ENCODE results near the gene TPPP3. TPM values are rescaled to one million over a fixed set of nuclear protein-coding genes. Genes with fewer than 3 reads are reported as not detected.

Gene TPPP3
- total and polyA plus RNA-seq, 2 donors (not counting 3 experiments of a cell fraction or from before 2014, with no cell fraction given): 0.33 to 1.3 TPM

GRCh38 chr16:67428146-67428731 is 34.9 kb upstream of the TPPP3 start:
- peak; percentile 84 for FAIRE-seq
- peaks cover 36 to 43% of the 10 kb centered on the region in 2 experiments for H3K27me3 ChIP-seq (ENCODE audit: control insufficient read depth in 2 of 2, insufficient read depth in 2 of 2, low read length in 2 of 2)
- H2AFZ ChIP-seq (ENCODE audit: low read depth, low read length): no peak overlapping the region
- no peak overlapping the region for H3K4me3 ChIP-seq (replicated peaks in 1 of 3; ENCODE audit: insufficient read depth in 1 of 3, low read depth in 1 of 3, low read length in 3 of 3)
- dilution Hi-C loops (cut with MboI; ENCODE audit: extremely low pct_ligation_motif_present, low sequenced_read_pairs): no loop called here
- H3K27ac ChIP-seq (ENCODE audit: insufficient read depth, low read depth, low read length): no peak overlapping the region
- CTCF ChIA-PET: interaction anchor here (0.5 to 9.0 kb wide), 48 partner anchors 11 to 474 kb away, joined by 3 to 201 read pairs (median 5); partner anchors contain the start of genes ATP6V0D1, CES3, KCTD19 and LRRC36
- peak; percentile 54 for DNase-seq (ENCODE audit: low read depth, low spot score)
- TF ChIP-seq CTCF (IDR thresholded peaks at IDR 0.05; ENCODE audit: extremely low read depth in 1 of 2, insufficient read depth in 1 of 2, low read depth in 1 of 2, low read length in 2 of 2) (peak; percentile 82 to 94), POLR2A (IDR thresholded peaks at IDR 0.05; ENCODE audit: low read depth, low read length) (no peak)
- no peaks in the 10 kb centered on the region for H3K36me3 ChIP-seq (ENCODE audit: control insufficient read depth in 2 of 2, extremely low read depth in 1 of 2, insufficient read depth in 2 of 2, low read length in 2 of 2)
- no peaks in the 10 kb centered on the region for H3K9me3 ChIP-seq (replicated peaks; ENCODE audit: control insufficient read depth, insufficient read depth, low read length)
- BruUV-seq (replicated peaks): no TSS peak
- H3K79me2 ChIP-seq (ENCODE audit: control insufficient read depth, insufficient read depth, low read length): no peaks in the 10 kb centered on the region
- H4K20me1 ChIP-seq (replicated peaks; ENCODE audit: control insufficient read depth, extremely low read depth, insufficient read depth, low read length): no peaks in the 10 kb centered on the region
- H3K4me1 ChIP-seq (ENCODE audit: control insufficient read depth, extremely low read depth, insufficient read depth, low read length): peaks cover 8% of the 10 kb centered on the region
- H3K9me1 ChIP-seq (replicated peaks; ENCODE audit: control insufficient read depth, extremely low read depth, insufficient read depth, low read length): no peaks in the 10 kb centered on the region
- POLR2A ChIA-PET: interaction anchor here (0.5 to 1.0 kb wide), 2 partner anchors 40 to 53 kb away, joined by 3 to 5 read pairs; no protein-coding TSS in a partner anchor
- H3K4me2 ChIP-seq (ENCODE audit: insufficient read depth, low read length): no peak overlapping the region
- no peak overlapping the region for H3K9ac ChIP-seq (replicated peaks; ENCODE audit: extremely low read depth, insufficient read depth, low read length)
- intact Hi-C loops (cut with micrococcal nuclease): loop anchor here (1.0 to 2.0 kb wide), 3 partner anchors 19 to 87 kb away; no protein-coding TSS in a partner anchor

GRCh38 chr16:67426950-67427349 is 33.7 kb upstream of the TPPP3 start:
- Histone ChIP-seq H3K4me2 (ENCODE audit: insufficient read depth, low read length) (no peak overlapping the region), H3K36me3 (ENCODE audit: control insufficient read depth in 2 of 2, extremely low read depth in 1 of 2, insufficient read depth in 2 of 2, low read length in 2 of 2) (no peaks in the 10 kb centered on the region), H3K79me2 (ENCODE audit: control insufficient read depth, insufficient read depth, low read length) (no peaks in the 10 kb centered on the region), H2AFZ (ENCODE audit: low read depth, low read length) (no peak overlapping the region), H3K27ac (ENCODE audit: insufficient read depth, low read depth, low read length) (no peak overlapping the region), H4K20me1 (replicated peaks; ENCODE audit: control insufficient read depth, extremely low read depth, insufficient read depth, low read length) (no peaks in the 10 kb centered on the region), H3K9me3 (replicated peaks; ENCODE audit: control insufficient read depth, insufficient read depth, low read length) (no peaks in the 10 kb centered on the region), H3K9me1 (replicated peaks; ENCODE audit: control insufficient read depth, extremely low read depth, insufficient read depth, low read length) (no peaks in the 10 kb centered on the region), H3K27me3 (ENCODE audit: control insufficient read depth in 2 of 2, insufficient read depth in 2 of 2, low read length in 2 of 2) (peaks cover 36 to 47% of the 10 kb centered on the region in 2 experiments), H3K4me1 (ENCODE audit: control insufficient read depth, extremely low read depth, insufficient read depth, low read length) (peaks cover 8% of the 10 kb centered on the region), H3K9ac (replicated peaks; ENCODE audit: extremely low read depth, insufficient read depth, low read length) (no peak overlapping the region), H3K4me3 (replicated peaks in 1 of 3; ENCODE audit: insufficient read depth in 1 of 3, low read depth in 1 of 3, low read length in 3 of 3) (no peak overlapping the region)
- ChIA-PET POLR2A (no interaction called here), CTCF (interaction anchor here (1.0 to 9.0 kb wide), 8 partner anchors 11 to 88 kb away, joined by 3 to 201 read pairs (median 21); partner anchors contain the start of gene ZDHHC1)
- no peak for DNase-seq (ENCODE audit: low read depth, low spot score)
- no TSS peak for BruUV-seq (replicated peaks)
- no peak for FAIRE-seq
- no peak for TF ChIP-seq GATA2 (IDR thresholded peaks at IDR 0.05; ENCODE audit: insufficient read depth, insufficient read length, low read depth, low read length)
- TF ChIP-seq MAX (IDR thresholded peaks at IDR 0.05; ENCODE audit: insufficient read depth, insufficient read length): no peak
- no peak for TF ChIP-seq FOS (IDR thresholded peaks at IDR 0.05; ENCODE audit: borderline replicate concordance, insufficient read depth, low read length)
- TF ChIP-seq CTCF (IDR thresholded peaks at IDR 0.05; ENCODE audit: extremely low read depth in 1 of 2, insufficient read depth in 1 of 2, low read depth in 1 of 2, low read length in 2 of 2): no peak
- TF ChIP-seq JUN (IDR thresholded peaks at IDR 0.05; ENCODE audit: borderline replicate concordance, insufficient read depth, insufficient read length, low read depth): no peak
- TF ChIP-seq POLR2AphosphoS5 (IDR thresholded peaks at IDR 0.05; ENCODE audit: insufficient read depth, low read depth, low read length): no peak
- TF ChIP-seq EZH2 (IDR thresholded peaks at IDR 0.05; ENCODE audit: borderline replicate concordance, low read depth, low read length, severe bottlenecking): no peak
- no peak for TF ChIP-seq POLR2A (IDR thresholded peaks at IDR 0.05; ENCODE audit: low read depth, low read length)
- no peak for TF ChIP-seq MYC (IDR thresholded peaks at IDR 0.05; ENCODE audit: low read depth, low read length)
- dilution Hi-C loops (cut with MboI; ENCODE audit: extremely low pct_ligation_motif_present, low sequenced_read_pairs) (no loop called here), intact Hi-C loops (cut with micrococcal nuclease) (no loop called here)

Measured in endothelial cell of umbilical vein (primary cell).